ENCODE data around the gene EDEM1. TPM values are rescaled to one million over a fixed set of nuclear protein-coding genes. Genes with fewer than 3 reads are reported as not detected.

Gene EDEM1
- total RNA-seq, 4 donors from 2014 or later: 25.1 to 48.4 (median 37.7) TPM

DNA sequence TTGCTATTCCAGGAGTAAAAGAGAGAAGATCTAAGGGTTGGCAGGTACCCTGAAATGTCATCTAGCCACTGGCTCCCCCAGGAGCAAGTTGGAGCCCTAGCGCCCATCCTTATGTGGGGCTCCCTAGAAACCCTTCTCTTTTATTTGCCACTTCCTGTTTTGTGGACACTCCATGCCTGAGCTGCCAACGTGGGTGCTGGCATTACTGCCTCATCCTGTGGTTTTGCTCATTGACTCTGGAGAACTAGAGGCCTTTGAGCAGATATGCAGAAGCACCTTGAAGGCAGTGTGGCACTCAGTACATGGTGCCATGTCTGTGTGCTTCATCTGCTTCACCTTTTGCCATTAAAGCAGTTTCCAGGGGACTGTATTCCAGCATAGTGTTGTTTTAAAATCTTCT is 8.1 kb downstream of the EDEM1 start:
- TF ChIP-seq CTCF (IDR thresholded peaks at IDR 0.05; ENCODE audit: low read depth): no peak

GRCh38 chr3:5197022-5197421 is 9.5 kb downstream of the EDEM1 start:
- no peak for TF ChIP-seq CTCF (IDR thresholded peaks at IDR 0.05; ENCODE audit: low read depth)

DNA sequence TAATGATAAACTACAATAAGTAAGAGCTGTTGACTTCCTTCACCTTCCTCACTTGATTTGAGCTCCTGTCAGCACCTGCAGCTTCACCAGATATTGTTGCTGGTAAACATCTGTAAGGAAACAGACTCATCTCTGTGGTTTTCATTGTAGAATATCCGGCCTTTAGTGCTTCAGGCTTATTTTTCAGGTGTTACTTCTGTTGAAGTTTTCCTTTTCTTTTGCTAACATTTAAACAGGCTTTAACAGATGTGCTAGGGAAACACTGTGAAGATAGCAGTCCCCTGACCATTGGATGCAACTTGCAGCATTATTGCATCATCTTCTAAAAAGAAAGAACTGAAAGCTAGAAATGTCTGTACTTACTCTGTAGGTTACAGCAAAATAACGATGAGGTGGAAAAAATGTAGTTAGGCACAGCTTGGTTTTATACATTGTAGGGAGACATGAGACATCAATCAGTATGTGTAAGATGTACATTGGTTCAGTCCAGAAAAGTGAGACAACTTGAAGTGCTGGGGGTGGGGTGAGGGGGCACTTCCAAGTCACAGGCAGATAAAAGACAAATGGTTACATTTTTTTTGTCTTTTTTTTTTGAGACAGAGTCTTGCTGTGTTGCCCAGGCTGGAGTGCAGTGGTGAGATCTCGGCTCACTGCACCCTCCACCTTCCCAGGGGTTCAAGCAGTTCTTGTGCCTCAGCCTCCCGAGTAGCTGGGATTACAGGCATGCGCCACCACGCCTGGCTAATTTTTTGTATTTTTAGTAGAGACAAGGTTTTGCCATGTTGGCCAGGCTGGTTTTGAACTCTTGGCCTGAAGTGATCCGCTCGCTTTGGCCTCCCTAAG is 10.2 kb downstream of the EDEM1 start:
- TF ChIP-seq CTCF (IDR thresholded peaks at IDR 0.05; ENCODE audit: low read depth): no peak

DNA sequence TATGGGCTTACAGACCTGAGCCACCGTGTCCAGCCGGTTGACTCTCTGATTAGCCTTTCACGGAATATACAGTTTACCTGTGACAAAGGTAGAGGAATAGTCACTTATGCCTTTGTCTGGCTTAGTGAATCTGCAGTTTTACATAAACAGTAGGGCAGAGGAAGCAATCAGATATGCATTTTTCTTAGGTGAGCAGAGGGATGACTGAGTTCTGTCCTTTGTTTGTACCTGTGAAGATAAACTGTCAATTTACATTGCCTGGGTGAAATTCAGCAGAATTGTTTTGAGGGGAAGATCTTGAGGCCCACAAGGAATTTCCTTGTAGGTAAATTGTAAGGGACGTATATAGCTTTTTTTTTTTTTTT is 10.8 kb downstream of the EDEM1 start:
- TF ChIP-seq CTCF (IDR thresholded peaks at IDR 0.05; ENCODE audit: low read depth): no peak

DNA sequence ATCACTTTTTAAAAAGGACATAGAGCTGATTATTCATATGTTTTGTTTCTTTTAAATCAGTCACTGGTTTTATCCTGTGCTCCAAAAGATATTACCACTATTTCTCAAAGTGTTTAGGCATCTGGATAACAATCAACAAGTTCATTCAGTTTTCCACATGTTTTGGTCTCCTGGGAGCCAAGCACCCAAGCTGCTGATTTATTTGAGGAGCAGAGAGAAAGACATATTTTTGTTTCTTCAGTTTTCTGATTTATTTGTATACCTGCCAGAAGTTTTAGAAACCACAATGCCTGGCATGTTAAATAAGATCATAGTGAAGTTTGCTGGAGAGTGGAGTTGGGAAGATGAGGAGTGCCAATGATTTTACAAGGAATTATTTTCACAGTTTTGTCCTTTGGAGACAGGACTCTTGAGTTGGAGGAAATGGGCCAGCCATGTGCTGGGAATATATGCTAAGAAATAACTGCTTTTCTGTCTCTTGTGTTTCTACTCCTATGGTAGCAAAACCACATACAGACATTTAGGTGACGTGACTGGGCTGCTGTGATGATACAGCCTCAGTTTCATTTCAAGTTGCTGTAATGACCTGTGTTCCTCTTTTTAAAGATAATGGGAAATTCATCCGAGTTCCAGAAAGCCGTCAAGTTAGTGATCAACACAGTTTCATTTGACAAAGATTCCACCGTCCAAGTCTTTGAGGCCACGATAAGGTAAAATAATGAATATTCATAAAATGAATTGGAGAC is 11.7 kb downstream of the EDEM1 start:
- TF ChIP-seq CTCF (IDR thresholded peaks at IDR 0.05; ENCODE audit: low read depth): no peak

DNA sequence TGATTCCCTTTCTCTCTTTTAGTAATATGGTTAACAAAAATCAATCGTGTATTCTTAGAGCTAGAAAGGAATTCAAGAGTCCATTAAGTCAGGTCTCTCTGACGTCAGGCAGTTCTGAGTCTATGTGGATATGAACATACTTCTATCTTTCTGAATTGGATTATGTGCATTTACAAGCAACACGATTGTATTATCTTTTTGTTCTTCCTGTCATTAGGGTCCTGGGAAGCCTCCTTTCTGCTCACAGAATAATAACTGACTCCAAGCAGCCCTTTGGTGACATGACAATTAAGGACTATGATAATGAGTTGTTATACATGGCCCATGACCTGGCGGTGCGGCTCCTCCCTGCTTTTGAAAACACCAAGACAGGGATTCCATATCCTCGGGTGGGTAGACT is 14.0 kb downstream of the EDEM1 start:
- no peak for TF ChIP-seq CTCF (IDR thresholded peaks at IDR 0.05; ENCODE audit: low read depth)

GRCh38 chr3:5202222-5202621 is 14.7 kb downstream of the EDEM1 start:
- TF ChIP-seq CTCF (IDR thresholded peaks at IDR 0.05; ENCODE audit: low read depth): no peak

Data from subcutaneous adipose tissue (tissue), 4 donors.